IMR-90 (cell line): ENCODE results near the gene RAB3IL1. TPM values are rescaled to one million over a fixed set of nuclear protein-coding genes. Genes with fewer than 3 reads are reported as not detected.

Experiments
- ATAC-seq: fragments of 200-7000 bp; cut with Tn5 transposase; 2 replicates; pipeline ENCODE4 v1.9.1; 2020; ENCODE audit warnings: low read depth, mild to moderate bottlenecking, moderate library complexity
- BruUV-seq: library from RNA; stranded (reverse); fragments of 400-500 nt; replicated peaks from 2 replicates; lab custom pipeline; 2021; lab: Mats Ljungman, UMichigan
- CTCF ChIA-PET: fragments of 300-600 bp; formaldehyde crosslinking; extraction: SDS; loops from one replicate; lab custom pipeline; 2021; ENCODE audit warnings: antibody characterized with exemption; lab: Yijun Ruan, JAX
- POLR2A ChIA-PET: fragments of 300-600 bp; sonication (Branson Sonifier 250); formaldehyde crosslinking; loops from one replicate; lab custom pipeline; 2022; ENCODE audit warnings: antibody characterized with exemption; ENCODE audit not compliant: unreplicated experiment; lab: Charles Lee
- DNase-seq: peaks from one replicate; pipeline ENCODE4 v3.0.0; 2013
- H2AFZ ChIP-seq: replicated peaks from 2 replicates; pipeline ENCODE3; 2013; ENCODE audit warnings: low read length, mild to moderate bottlenecking; ENCODE audit not compliant: poor library complexity
- H2AK5ac ChIP-seq: 2 replicates; pipeline ENCODE4 v1.6.1; 2013; ENCODE audit warnings: low read depth, low read length, inconsistent platforms
- H2AK9ac ChIP-seq: replicated peaks from 2 replicates; pipeline ENCODE3; 2013; ENCODE audit warnings: mild to moderate bottlenecking, low read depth, low read length, moderate library complexity; ENCODE audit not compliant: poor library complexity
- H2BK120ac ChIP-seq: 2 replicates; pipeline ENCODE4 v1.6.1; 2013; ENCODE audit warnings: low read depth, low read length, inconsistent platforms
- H2BK15ac ChIP-seq: 3 replicates; pipeline ENCODE4 v1.6.1; 2013; ENCODE audit warnings: low read depth, low read length, inconsistent platforms
- H2BK20ac ChIP-seq: 2 replicates; pipeline ENCODE4 v1.6.1; 2013; ENCODE audit warnings: low read depth, mild to moderate bottlenecking, inconsistent platforms, low read length, moderate library complexity
- H2BK5ac ChIP-seq: 2 replicates; pipeline ENCODE4 v1.6.1; 2013; ENCODE audit warnings: mild to moderate bottlenecking, low read depth, low read length, inconsistent platforms; ENCODE audit not compliant: poor library complexity, severe bottlenecking
- H3K14ac ChIP-seq: replicated peaks from 2 replicates; pipeline ENCODE4 v1.6.1; 2013; ENCODE audit warnings: low read depth, low read length, inconsistent platforms
- H3K18ac ChIP-seq: 2 replicates; pipeline ENCODE4 v1.6.1; 2013; ENCODE audit warnings: low read depth, low read length, control low read depth
- H3K23ac ChIP-seq: 2 replicates; pipeline ENCODE4 v1.6.1; 2013; ENCODE audit warnings: low read depth, low read length, inconsistent platforms
- H3K27ac ChIP-seq: 2 replicates; pipeline ENCODE4 v1.5.1; 2013; ENCODE audit warnings: mild to moderate bottlenecking, control low read depth, low read length; ENCODE audit not compliant: insufficient read depth
- H3K27me3 ChIP-seq: 2 replicates; pipeline ENCODE4 v1.6.1; 2013; ENCODE audit warnings: low read length; ENCODE audit not compliant: control insufficient read depth, insufficient read depth
- H3K36me3 ChIP-seq: 2 replicates; pipeline ENCODE4 v1.6.1; 2013; ENCODE audit warnings: low read length, mixed read lengths; ENCODE audit not compliant: control insufficient read depth, insufficient read depth
- H3K4ac ChIP-seq: 2 replicates; pipeline ENCODE4 v1.6.1; 2013; ENCODE audit warnings: low read depth, low read length, inconsistent platforms
- H3K4me1 ChIP-seq: 2 replicates; pipeline ENCODE4 v1.6.1; 2013; ENCODE audit warnings: low read length, mixed read lengths; ENCODE audit not compliant: control insufficient read depth, insufficient read depth
- H3K4me2 ChIP-seq: 2 replicates; pipeline ENCODE4 v1.6.1; 2013; ENCODE audit warnings: low read depth, mild to moderate bottlenecking, control low read depth, low read length, moderate library complexity
- H3K4me3 ChIP-seq: 2 replicates; pipeline ENCODE4 v1.5.1; 2013; ENCODE audit warnings: low read depth, mild to moderate bottlenecking, control low read depth, low read length, moderate library complexity; ENCODE audit not compliant: insufficient read depth
- H3K56ac ChIP-seq: 2 replicates; pipeline ENCODE4 v1.6.1; 2013; ENCODE audit warnings: low read length, inconsistent platforms; ENCODE audit not compliant: insufficient read depth; ENCODE audit errors: extremely low read depth
- H3K79me1 ChIP-seq, 2 experiments: 2 replicates each; pipeline ENCODE4 v1.6.1; 2013; ENCODE audit warnings: low read length in 2 of 2, inconsistent platforms in 1 of 2, low read depth in 1 of 2
- H3K9ac ChIP-seq: 2 replicates; pipeline ENCODE4 v1.6.1; 2013; ENCODE audit warnings: low read depth, low read length, control low read depth
- H3K9me1 ChIP-seq: 2 replicates; pipeline ENCODE4 v1.6.1; 2013; ENCODE audit warnings: low read length, inconsistent platforms; ENCODE audit not compliant: insufficient read depth
- H3K9me3 ChIP-seq: 2 replicates; pipeline ENCODE4 v1.6.1; 2013; ENCODE audit warnings: low read length; ENCODE audit not compliant: control insufficient read depth, insufficient read depth
- H4K20me1 ChIP-seq: 2 replicates; pipeline ENCODE4 v1.6.1; 2013; ENCODE audit warnings: low read length, inconsistent platforms; ENCODE audit not compliant: insufficient read depth
- H4K5ac ChIP-seq: 2 replicates; pipeline ENCODE4 v1.6.1; 2013; ENCODE audit warnings: mild to moderate bottlenecking, low read depth, low read length, control low read depth
- H4K8ac ChIP-seq, 2 experiments: 2 replicates each; pipeline ENCODE4 v1.6.1; 2013; ENCODE audit warnings: low read depth in 2 of 2, low read length in 2 of 2, control low read depth in 1 of 2, inconsistent platforms in 1 of 2
- H4K91ac ChIP-seq: 2 replicates; pipeline ENCODE4 v1.6.1; 2013; ENCODE audit warnings: low read depth, low read length, inconsistent platforms; ENCODE audit not compliant: insufficient read depth
- BHLHE40 ChIP-seq: fragments of 150-350 bp; IDR thresholded peaks from 2 replicates; pipeline ENCODE4 v1.6.1; 2016; ENCODE audit warnings: mild to moderate bottlenecking, low read depth, low read length
- CHD1 ChIP-seq: IDR thresholded peaks from 2 replicates; pipeline ENCODE4 v1.6.1; 2012; ENCODE audit warnings: low read depth, low read length, improper control_type of control experiment
- FOS ChIP-seq: fragments of 150-350 bp; IDR thresholded peaks from 2 replicates; pipeline ENCODE4 v1.6.1; 2016; ENCODE audit warnings: low read depth, low read length
- MAFK ChIP-seq: IDR thresholded peaks from 2 replicates; pipeline ENCODE4 v1.6.1; 2012; ENCODE audit warnings: low read depth, low read length, improper control_type of control experiment
- MXI1 ChIP-seq: IDR thresholded peaks from 2 replicates; pipeline ENCODE4 v1.6.1; 2012; ENCODE audit warnings: low read depth, mild to moderate bottlenecking, low read length, moderate library complexity, borderline replicate concordance
- NFE2L2 ChIP-seq: fragments of 150-350 bp; IDR thresholded peaks from 2 replicates; pipeline ENCODE4 v1.6.1; 2016; ENCODE audit warnings: low read depth, mild to moderate bottlenecking, low read length
- POLR2A ChIP-seq: IDR thresholded peaks from 2 replicates; pipeline ENCODE4 v1.6.1; 2012; ENCODE audit warnings: mild to moderate bottlenecking, low read depth, low read length
- RCOR1 ChIP-seq: IDR thresholded peaks from 2 replicates; pipeline ENCODE4 v1.6.1; 2012; ENCODE audit warnings: mild to moderate bottlenecking, low read length, improper control_type of control experiment; ENCODE audit not compliant: insufficient replicate concordance
- SMC3 ChIP-seq: fragments of 150-350 bp; IDR thresholded peaks from 2 replicates; pipeline ENCODE4 v1.6.1; 2016; ENCODE audit warnings: low read depth, mild to moderate bottlenecking, antibody characterized with exemption, low read length, moderate library complexity
- WGBS, 2 experiments: methylation state at CpG; one replicate each; pipeline versions ENCODE4 v1.1.5 to v1.1.7; 2013; ENCODE audit warnings: missing lambda C conversion rate in 2 of 2; ENCODE audit not compliant: insufficient read length in 1 of 2; ENCODE audit errors: extremely low coverage in 2 of 2; 5-methylcytosine and 5-hydroxymethylcytosine counted together
- dilution Hi-C: fragments of 300-500 bp; cut with HindIII; formaldehyde crosslinking; loops from one replicate; pipeline ENCODE4 v1.14.3; 2018; ENCODE audit warnings: low sequenced_read_pairs; ENCODE audit not compliant: unreplicated experiment
- in situ Hi-C: fragments of 300-500 bp; cut with MboI; formaldehyde crosslinking; loops from 3 replicates; pipeline ENCODE4 v1.14.3; 2019; ENCODE audit warnings: low sequenced_read_pairs, inconsistent platforms, mixed read lengths
- intact Hi-C: fragments of 100-400 bp; cut with micrococcal nuclease; formaldehyde crosslinking; loops from 2 replicates; pipeline ENCODE4 v1.10.0; 2022
- polyA plus RNA-seq, 3 experiments: library from polyadenylated mRNA; depleted of rRNA; stranded (reverse); fragments of >200 nt; gene quantifications; 2 replicates each; pipeline ENCODE4 v1.2.3, GENCODE V29; 2012; ENCODE audit warnings: low replicate concordance in 1 of 3
- total RNA-seq: library from RNA; depleted of rRNA; stranded (reverse); fragments of >200 nt; gene quantifications from 2 replicates; pipeline ENCODE4 v1.2.3, GENCODE V29; 2012

The RAB3IL1 gene
- total and polyA plus RNA-seq, 2 of the 4 experiments (the other 2 are of a cell fraction): 0.72 to 1.9 TPM

DNA sequence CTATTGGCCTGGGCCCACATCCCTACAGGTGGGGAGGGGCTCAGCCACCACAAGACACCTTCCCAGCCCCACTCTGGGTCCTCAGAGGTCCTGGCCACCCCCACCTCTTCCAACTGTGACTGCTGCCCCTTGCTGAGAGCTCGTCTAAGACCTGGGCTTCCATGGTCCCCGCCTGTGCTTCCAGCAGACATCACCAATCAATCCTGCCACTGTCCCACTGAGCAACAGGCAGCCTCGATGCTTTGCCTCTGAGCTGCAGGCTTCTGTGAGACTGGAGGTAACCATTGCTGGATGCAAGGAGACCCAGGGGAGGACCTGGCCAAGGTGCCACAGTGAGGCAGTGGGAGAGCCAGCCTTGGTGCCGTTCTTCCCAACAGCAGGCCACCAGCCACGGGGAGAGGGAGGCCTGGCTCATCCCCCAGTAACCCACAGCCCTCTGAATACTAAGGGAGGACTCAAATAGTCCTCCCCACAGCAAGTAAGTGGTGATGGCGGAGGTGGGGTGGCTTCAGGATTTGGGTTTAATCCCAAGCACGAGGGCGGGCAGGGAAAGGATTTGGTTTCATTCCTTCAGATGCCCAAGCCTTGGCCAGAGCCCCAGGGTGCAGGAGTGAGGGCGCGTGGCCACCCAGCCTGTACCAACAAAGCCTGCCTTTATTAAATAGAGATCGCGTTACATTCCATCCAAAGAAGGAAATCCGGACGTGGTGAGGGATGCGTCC is 20.5 kb downstream of the RAB3IL1 start:
- Histone ChIP-seq H3K4me3 (no peak overlapping the region), H3K4me2 (no peak overlapping the region), H2BK5ac (no peak overlapping the region), H2BK120ac (no peak overlapping the region), H3K4ac (no peak overlapping the region), H4K8ac (no peak overlapping the region), H3K79me1 (no peaks in the 10 kb centered on the region), H2AFZ (no peak overlapping the region), H3K14ac (no peak overlapping the region), H4K91ac (no peak overlapping the region), H3K56ac (no peak overlapping the region), H3K4me1 (peaks cover 3% of the 10 kb centered on the region; the same call in 1 of the 2 replicates), H2AK5ac (peak overlapping the region; percentile 10; the same call in 1 of the 2 replicates), H3K36me3 (no peaks in the 10 kb centered on the region), H4K5ac (no peak overlapping the region), H2BK15ac (no peak overlapping the region; the same call in 2 of the 3 replicates), H3K9me3 (no peaks in the 10 kb centered on the region), H3K9ac (no peak overlapping the region), H4K20me1 (no peaks in the 10 kb centered on the region), H2AK9ac (peak overlapping the region; percentile 85), H3K27me3 (no peaks in the 10 kb centered on the region), H3K9me1 (no peaks in the 10 kb centered on the region), H3K23ac (no peak overlapping the region), H3K27ac (no peak overlapping the region), H3K18ac (no peak overlapping the region), H2BK20ac (no peak overlapping the region)
- POLR2A ChIA-PET: no interaction called here
- WGBS, 2 experiments: 74% methylated on average over 3 of the region's 15 CpGs; no CpG with 5 or more reads in 1 of the 2 experiments
- in situ Hi-C loops (loop anchor here (5.0 kb wide), 2 partner anchors 50 to 210 kb away; no protein-coding TSS in a partner anchor), intact Hi-C loops (loop anchor here (1.0 to 2.0 kb wide), 2 partner anchors 26 to 185 kb away; no protein-coding TSS in a partner anchor), dilution Hi-C loops (no loop called here)
- BruUV-seq: no TSS peak
- CTCF ChIA-PET: interaction anchor here (1.0 to 5.2 kb wide), 3 partner anchors 51 to 185 kb away, joined by 4 to 52 read pairs (median 39); partner anchors contain the start of gene BEST1
- no peak for TF ChIP-seq NFE2L2
- TF ChIP-seq RCOR1: no peak
- TF ChIP-seq FOS: no peak
- TF ChIP-seq POLR2A: no peak
- TF ChIP-seq BHLHE40: no peak
- no peak for TF ChIP-seq CHD1
- TF ChIP-seq MAFK: no peak
- TF ChIP-seq MXI1: no peak
- TF ChIP-seq SMC3: no peak
- DNase-seq (no peak), ATAC-seq (no peak)
